GM13976 (cell line): ENCODE results near the gene RPL5.

Source experiments
- DNase-seq: peaks from one replicate; pipeline ENCODE4 v3.0.0; 2012; ENCODE audit warnings: low spot score
- CTCF ChIP-seq: IDR thresholded peaks from 2 replicates; pipeline ENCODE4 v1.5.1; 2012; ENCODE audit warnings: borderline replicate concordance, mild to moderate bottlenecking; ENCODE audit not compliant: insufficient read depth; ENCODE audit errors: extremely low read depth, missing control alignments, control extremely low read depth
- in situ Hi-C: fragments of 300-500 bp; cut with MboI; formaldehyde crosslinking; loops from one replicate; pipeline ENCODE4 v1.12.0; 2022; ENCODE audit warnings: low sequenced_read_pairs, mixed read lengths, inconsistent platforms; ENCODE audit not compliant: unreplicated experiment

Gene RPL5

GRCh38 chr1:92834617-92835016 is 2.8 kb downstream of the RPL5 start:
- TF ChIP-seq CTCF: no peak
- DNase-seq: no peak
- in situ Hi-C loops: no loop called here

GRCh38 chr1:92837062-92837461 is 5.2 kb downstream of the RPL5 start:
- no peak for TF ChIP-seq CTCF
- no peak for DNase-seq
- in situ Hi-C loops: no loop called here

GRCh38 chr1:92838519-92838918 is 6.7 kb downstream of the RPL5 start:
- TF ChIP-seq CTCF: no peak
- no peak for DNase-seq
- in situ Hi-C loops: no loop called here

- no peak for DNase-seq
- in situ Hi-C loops: no loop called here
- no peak for TF ChIP-seq CTCF
Observed at GRCh38 chr1:92839442-92839841, 7.6 kb downstream of the RPL5 start.

GRCh38 chr1:92840600-92840999 is 8.8 kb downstream of the RPL5 start:
- in situ Hi-C loops: no loop called here

GRCh38 chr1:92842082-92843045 is 10.5 kb downstream of the RPL5 start:
- in situ Hi-C loops: no loop called here
- no peak for TF ChIP-seq CTCF
- no peak for DNase-seq

More at GRCh38 chr1:92840600-92840999, 8.8 kb downstream of the RPL5 start:
- TF ChIP-seq CTCF: no peak
- no peak for DNase-seq
